Parathyroid adenoma (tissue), 2 donors: ENCODE measurements around the gene WDR4.

ENCODE experiments used
- H2AFZ ChIP-seq: fragments of 300-600 bp; sonication (generic); one replicate; pipeline ENCODE4 v1.7.0; 2017; ENCODE audit warnings: antibody characterized with exemption, mild to moderate bottlenecking
- H3K27ac ChIP-seq: fragments of 300-600 bp; sonication (generic); one replicate; pipeline ENCODE4 v1.7.0; 2017
- H3K27me3 ChIP-seq: fragments of 300-600 bp; sonication (generic); one replicate; pipeline ENCODE4 v1.7.0; 2017; ENCODE audit warnings: low read length; ENCODE audit not compliant: control insufficient read depth, insufficient read depth
- H3K36me3 ChIP-seq: fragments of 300-600 bp; sonication (generic); one replicate; pipeline ENCODE4 v1.7.0; 2017; ENCODE audit warnings: low read length; ENCODE audit not compliant: control insufficient read depth, insufficient read depth
- H3K4me1 ChIP-seq: fragments of 300-600 bp; sonication (generic); one replicate; pipeline ENCODE4 v1.7.0; 2017; ENCODE audit warnings: control low read depth
- H3K4me2 ChIP-seq: fragments of 300-600 bp; sonication (generic); one replicate; pipeline ENCODE4 v1.7.0; 2017; ENCODE audit warnings: low read length
- H3K4me3 ChIP-seq: fragments of 300-600 bp; sonication (generic); one replicate; pipeline ENCODE4 v1.7.0; 2017; ENCODE audit warnings: low read depth, low read length
- H3K79me2 ChIP-seq: fragments of 300-600 bp; sonication (generic); one replicate; pipeline ENCODE4 v1.7.0; 2017; ENCODE audit warnings: control low read depth
- H3K9ac ChIP-seq: fragments of 300-600 bp; sonication (generic); one replicate; pipeline ENCODE4 v1.7.0; 2017; ENCODE audit warnings: mild to moderate bottlenecking
- H3K9me3 ChIP-seq: fragments of 300-600 bp; sonication (generic); one replicate; pipeline ENCODE4 v1.7.0; 2017; ENCODE audit warnings: low read length; ENCODE audit not compliant: control insufficient read depth
- TF ChIP-seq, protein P1 (sequence below): fragments of 300-600 bp; sonication (generic); IDR thresholded peaks from one replicate; pipeline ENCODE4 v1.7.0; 2017; ENCODE audit warnings: antibody characterized with exemption, mild to moderate bottlenecking
- donor health status: primary hyperparathyroidism.

Gene WDR4

GRCh38 chr21:42864815-42865775 lies 14.2 kb downstream of the WDR4 start:
- TF ChIP-seq, protein P1, sequence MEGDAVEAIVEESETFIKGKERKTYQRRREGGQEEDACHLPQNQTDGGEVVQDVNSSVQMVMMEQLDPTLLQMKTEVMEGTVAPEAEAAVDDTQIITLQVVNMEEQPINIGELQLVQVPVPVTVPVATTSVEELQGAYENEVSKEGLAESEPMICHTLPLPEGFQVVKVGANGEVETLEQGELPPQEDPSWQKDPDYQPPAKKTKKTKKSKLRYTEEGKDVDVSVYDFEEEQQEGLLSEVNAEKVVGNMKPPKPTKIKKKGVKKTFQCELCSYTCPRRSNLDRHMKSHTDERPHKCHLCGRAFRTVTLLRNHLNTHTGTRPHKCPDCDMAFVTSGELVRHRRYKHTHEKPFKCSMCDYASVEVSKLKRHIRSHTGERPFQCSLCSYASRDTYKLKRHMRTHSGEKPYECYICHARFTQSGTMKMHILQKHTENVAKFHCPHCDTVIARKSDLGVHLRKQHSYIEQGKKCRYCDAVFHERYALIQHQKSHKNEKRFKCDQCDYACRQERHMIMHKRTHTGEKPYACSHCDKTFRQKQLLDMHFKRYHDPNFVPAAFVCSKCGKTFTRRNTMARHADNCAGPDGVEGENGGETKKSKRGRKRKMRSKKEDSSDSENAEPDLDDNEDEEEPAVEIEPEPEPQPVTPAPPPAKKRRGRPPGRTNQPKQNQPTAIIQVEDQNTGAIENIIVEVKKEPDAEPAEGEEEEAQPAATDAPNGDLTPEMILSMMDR = no peak
- H3K9ac ChIP-seq = no peak overlapping the region

DNA sequence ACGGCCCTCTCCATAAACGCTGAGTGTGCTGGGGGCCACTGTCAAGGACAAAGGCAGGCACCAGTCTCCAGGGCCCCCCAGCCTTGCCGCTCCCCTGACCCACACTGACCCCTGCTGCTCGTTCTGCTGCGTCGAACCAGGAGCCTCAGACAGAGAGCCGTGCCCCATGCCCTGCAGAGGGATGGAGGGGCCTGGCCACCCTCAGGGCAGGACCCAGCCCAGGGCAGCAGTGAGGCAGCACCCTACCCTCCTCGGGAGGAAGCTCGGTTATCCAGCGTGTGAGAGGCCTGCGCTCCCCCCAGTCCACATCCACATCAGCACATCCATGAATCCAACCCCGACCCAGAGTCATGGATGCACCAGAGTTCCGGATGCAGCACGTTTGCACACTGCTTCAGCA lies 15.1 kb downstream of the WDR4 start:
- Histone ChIP-seq H3K27ac (no peak overlapping the region), H2AFZ (no peak overlapping the region), H3K9me3 (no peaks in the 10 kb centered on the region), H3K79me2 (no peaks in the 10 kb centered on the region), H3K4me3 (no peak overlapping the region), H3K4me1 (no peaks in the 10 kb centered on the region), H3K4me2 (no peak overlapping the region), H3K9ac (no peak overlapping the region), H3K36me3 (no peaks in the 10 kb centered on the region), H3K27me3 (no peaks in the 10 kb centered on the region)
- TF ChIP-seq, protein P1 = no peak

More at GRCh38 chr21:42864815-42865775, 14.2 kb downstream of the WDR4 start:
- Histone ChIP-seq H3K79me2 (no peaks in the 10 kb centered on the region), H3K4me1 (no peaks in the 10 kb centered on the region), H3K4me2 (no peak overlapping the region), H3K27me3 (no peaks in the 10 kb centered on the region), H3K36me3 (no peaks in the 10 kb centered on the region), H3K4me3 (no peak overlapping the region), H2AFZ (no peak overlapping the region), H3K9me3 (no peaks in the 10 kb centered on the region), H3K27ac (no peak overlapping the region)

GRCh38 chr21:42863504-42863870 lies 15.9 kb downstream of the WDR4 start:
- Histone ChIP-seq H3K79me2 (no peaks in the 10 kb centered on the region), H2AFZ (no peak overlapping the region), H3K4me2 (no peak overlapping the region), H3K4me1 (no peaks in the 10 kb centered on the region), H3K27me3 (no peaks in the 10 kb centered on the region), H3K4me3 (no peak overlapping the region), H3K27ac (no peak overlapping the region), H3K9me3 (no peaks in the 10 kb centered on the region), H3K36me3 (no peaks in the 10 kb centered on the region), H3K9ac (no peak overlapping the region)
- TF ChIP-seq, protein P1 = no peak

DNA sequence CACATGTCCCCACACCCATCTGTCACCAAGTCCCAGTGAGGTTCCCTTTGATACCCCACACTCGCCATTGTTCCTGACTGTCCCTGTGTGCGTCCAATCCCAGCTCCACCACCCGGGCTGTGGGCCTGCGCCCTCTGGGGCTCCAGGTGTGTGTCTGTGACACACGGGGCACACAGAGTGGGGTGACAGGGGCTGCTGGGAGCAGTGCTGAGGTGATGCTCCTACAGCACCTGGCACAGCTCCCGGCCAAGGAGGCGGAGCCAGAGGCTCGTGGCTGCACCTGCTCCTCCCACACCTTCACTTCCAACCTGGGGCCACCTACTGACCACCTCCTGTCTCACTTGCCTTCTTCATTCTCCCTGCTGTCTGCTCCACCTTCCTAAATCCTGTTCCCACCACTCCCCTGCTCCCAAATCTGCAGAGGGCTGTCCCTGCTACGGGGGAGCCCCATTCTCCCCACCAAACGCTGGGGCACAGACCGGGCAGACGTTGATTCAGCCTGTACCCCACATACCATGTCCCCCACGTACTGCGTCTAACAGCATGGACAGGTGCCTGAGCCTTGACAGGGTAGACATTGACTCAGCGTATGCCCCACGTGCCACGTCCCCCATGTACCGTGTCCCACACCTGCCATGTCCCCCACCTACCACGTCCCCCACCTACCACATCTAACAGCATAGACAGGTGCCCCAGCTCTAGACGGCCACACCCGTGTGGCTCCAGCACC lies 16.4 kb downstream of the WDR4 start:
- no peaks in the 10 kb centered on the region for H3K36me3 ChIP-seq

More for the DNA sequence above, 16.4 kb downstream of the WDR4 start:
- Histone ChIP-seq H3K9ac (no peak overlapping the region), H3K27ac (no peak overlapping the region), H3K79me2 (no peaks in the 10 kb centered on the region), H3K27me3 (no peaks in the 10 kb centered on the region), H3K9me3 (no peaks in the 10 kb centered on the region), H3K4me2 (no peak overlapping the region), H3K4me3 (no peak overlapping the region), H2AFZ (no peak overlapping the region), H3K4me1 (no peaks in the 10 kb centered on the region)
- TF ChIP-seq, protein P1 = no peak
